HepG2 (cell line): ENCODE data around the gene KRT7.

Experiments used
- MTF1 ChIP-seq: sonication (generic); formaldehyde crosslinking; IDR thresholded peaks from 2 replicates; pipeline ENCODE4 v1.5.0; 2020; ENCODE audit warnings: missing genetic modification reagents
- SP1 ChIP-seq, 2 experiments: fragments of 450-650 bp in 1 of 2; sonication (generic) in 1 of 2; formaldehyde crosslinking in 1 of 2; IDR thresholded peaks; 2 replicates each; pipeline versions ENCODE4 v1.4.0 to v1.6.1; 2016 to 2020; ENCODE audit warnings: missing genetic modification reagents in 1 of 2
- TCF12 ChIP-seq, 2 experiments: fragments of 450-650 bp in 1 of 2; sonication (generic) in 1 of 2; formaldehyde crosslinking in 1 of 2; IDR thresholded peaks; 2 replicates each; pipeline versions ENCODE4 v1.6.1 to v1.8.0; 2017 to 2022; ENCODE audit warnings: antibody characterized with exemption in 1 of 2, mild to moderate bottlenecking in 1 of 2, missing genetic modification reagents in 1 of 2, moderate library complexity in 1 of 2
- ZNF24 ChIP-seq: fragments of 450-650 bp; IDR thresholded peaks from 2 replicates; pipeline ENCODE4 v1.6.1; 2017; ENCODE audit warnings: antibody characterized with exemption, mild to moderate bottlenecking
- TF ChIP-seq, protein P1 (sequence below): sonication (generic); formaldehyde crosslinking; conservative IDR thresholded peaks from 2 replicates; pipeline ENCODE4 v1.4.0; 2020; ENCODE audit warnings: missing genetic modification reagents
- TF ChIP-seq, protein P2 (sequence below): sonication (generic); formaldehyde crosslinking; IDR thresholded peaks from 2 replicates; pipeline ENCODE4 v1.5.0; 2020; ENCODE audit warnings: mild to moderate bottlenecking, missing genetic modification reagents, moderate library complexity

DNA sequence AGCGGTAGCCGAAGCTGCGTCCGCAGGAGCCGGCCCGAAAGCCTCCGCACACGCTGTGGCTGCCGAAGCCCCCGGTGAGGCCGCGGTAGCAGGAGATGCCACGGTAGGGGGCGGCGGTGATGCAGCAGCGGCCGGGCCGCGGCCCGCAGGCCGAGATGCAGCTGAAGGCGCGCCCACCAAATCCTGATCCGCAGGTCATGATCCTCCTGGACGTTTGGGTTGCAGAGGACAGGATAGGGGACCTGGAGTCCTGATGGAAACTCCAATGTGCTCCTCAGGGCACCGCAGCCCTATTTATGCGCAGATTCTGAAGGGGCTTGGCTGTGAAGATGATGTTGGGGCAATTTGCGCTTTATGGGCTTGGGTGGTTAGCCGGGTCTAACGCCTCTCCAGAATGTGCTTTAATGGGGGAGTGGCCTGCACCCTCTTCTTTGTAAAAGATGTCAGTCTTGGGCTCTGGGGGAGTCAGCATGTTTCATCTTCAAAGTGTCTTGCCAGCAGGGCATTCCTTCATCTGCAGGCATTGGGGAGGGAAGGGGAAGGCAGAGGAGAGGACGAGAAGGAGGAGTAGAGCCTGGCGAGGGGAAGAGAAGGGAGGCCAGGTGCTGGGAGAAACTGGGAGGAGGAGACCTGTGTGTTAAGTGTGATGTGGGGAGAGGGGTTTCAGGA lies 58.4 kb downstream of the KRT7 start, which contains the start of gene KRT81:
- TF ChIP-seq ZNF24 (no peak), SP1 (IDR thresholded peaks at IDR 0.05) (no peak), SP1 (CRISPR knock-in tag; IDR thresholded peaks at IDR 0.05) (no peak), MTF1 (CRISPR knock-in tag) (no peak), TCF12 (IDR thresholded peaks at IDR 0.05) (no peak), TCF12 (CRISPR knock-in tag; IDR thresholded peaks at IDR 0.05) (no peak)
- TF ChIP-seq, protein P1, sequence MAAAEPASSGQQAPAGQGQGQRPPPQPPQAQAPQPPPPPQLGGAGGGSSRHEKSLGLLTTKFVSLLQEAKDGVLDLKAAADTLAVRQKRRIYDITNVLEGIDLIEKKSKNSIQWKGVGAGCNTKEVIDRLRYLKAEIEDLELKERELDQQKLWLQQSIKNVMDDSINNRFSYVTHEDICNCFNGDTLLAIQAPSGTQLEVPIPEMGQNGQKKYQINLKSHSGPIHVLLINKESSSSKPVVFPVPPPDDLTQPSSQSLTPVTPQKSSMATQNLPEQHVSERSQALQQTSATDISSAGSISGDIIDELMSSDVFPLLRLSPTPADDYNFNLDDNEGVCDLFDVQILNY (CRISPR knock-in tag): no peak
- TF ChIP-seq, protein P2, sequence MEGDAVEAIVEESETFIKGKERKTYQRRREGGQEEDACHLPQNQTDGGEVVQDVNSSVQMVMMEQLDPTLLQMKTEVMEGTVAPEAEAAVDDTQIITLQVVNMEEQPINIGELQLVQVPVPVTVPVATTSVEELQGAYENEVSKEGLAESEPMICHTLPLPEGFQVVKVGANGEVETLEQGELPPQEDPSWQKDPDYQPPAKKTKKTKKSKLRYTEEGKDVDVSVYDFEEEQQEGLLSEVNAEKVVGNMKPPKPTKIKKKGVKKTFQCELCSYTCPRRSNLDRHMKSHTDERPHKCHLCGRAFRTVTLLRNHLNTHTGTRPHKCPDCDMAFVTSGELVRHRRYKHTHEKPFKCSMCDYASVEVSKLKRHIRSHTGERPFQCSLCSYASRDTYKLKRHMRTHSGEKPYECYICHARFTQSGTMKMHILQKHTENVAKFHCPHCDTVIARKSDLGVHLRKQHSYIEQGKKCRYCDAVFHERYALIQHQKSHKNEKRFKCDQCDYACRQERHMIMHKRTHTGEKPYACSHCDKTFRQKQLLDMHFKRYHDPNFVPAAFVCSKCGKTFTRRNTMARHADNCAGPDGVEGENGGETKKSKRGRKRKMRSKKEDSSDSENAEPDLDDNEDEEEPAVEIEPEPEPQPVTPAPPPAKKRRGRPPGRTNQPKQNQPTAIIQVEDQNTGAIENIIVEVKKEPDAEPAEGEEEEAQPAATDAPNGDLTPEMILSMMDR (CRISPR knock-in tag): no peak
